Panc1 (cell line): ENCODE data around the gene SUCLA2.

ENCODE experiments used
- POLR2AphosphoS5 ChIP-seq: IDR thresholded peaks from 2 replicates; pipeline ENCODE4 v1.6.1; 2012; ENCODE audit warnings: mild to moderate bottlenecking, low read depth, low read length, moderate library complexity
- TF ChIP-seq, protein P1 (sequence below): fragments of 450-650 bp; IDR thresholded peaks from 2 replicates; pipeline ENCODE4 v1.5.1; 2017; ENCODE audit warnings: mild to moderate bottlenecking
- TF ChIP-seq, protein P2 (sequence below), 2 experiments: IDR thresholded peaks; 2 replicates each; pipeline ENCODE4 v1.6.1; 2011 to 2012; ENCODE audit warnings: low read depth in 2 of 2, control low read depth in 1 of 2, low read length in 1 of 2, mild to moderate bottlenecking in 1 of 2, moderate library complexity in 1 of 2; ENCODE audit not compliant: insufficient read depth in 1 of 2

DNA sequence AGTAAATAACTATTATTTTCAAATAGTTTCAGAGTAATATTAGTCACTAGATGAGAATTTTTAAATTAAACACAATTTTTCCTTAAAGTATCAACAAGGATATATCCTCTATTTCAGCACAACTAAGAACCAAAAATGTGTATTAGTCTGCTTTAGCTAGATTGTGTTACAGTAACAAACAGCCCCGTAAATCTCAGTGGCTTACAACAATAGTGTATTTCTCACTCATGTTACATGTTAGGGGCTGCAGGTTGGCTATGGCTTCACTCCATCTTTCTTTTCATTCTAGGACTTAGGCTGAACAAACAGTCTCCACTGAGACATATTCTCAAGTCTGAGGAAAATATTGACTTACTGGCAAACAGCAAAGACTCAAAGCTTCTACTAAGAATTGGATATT, 11.6 kb upstream of the SUCLA2 start:
- TF ChIP-seq POLR2AphosphoS5, result no peak
- TF ChIP-seq, protein P1, sequence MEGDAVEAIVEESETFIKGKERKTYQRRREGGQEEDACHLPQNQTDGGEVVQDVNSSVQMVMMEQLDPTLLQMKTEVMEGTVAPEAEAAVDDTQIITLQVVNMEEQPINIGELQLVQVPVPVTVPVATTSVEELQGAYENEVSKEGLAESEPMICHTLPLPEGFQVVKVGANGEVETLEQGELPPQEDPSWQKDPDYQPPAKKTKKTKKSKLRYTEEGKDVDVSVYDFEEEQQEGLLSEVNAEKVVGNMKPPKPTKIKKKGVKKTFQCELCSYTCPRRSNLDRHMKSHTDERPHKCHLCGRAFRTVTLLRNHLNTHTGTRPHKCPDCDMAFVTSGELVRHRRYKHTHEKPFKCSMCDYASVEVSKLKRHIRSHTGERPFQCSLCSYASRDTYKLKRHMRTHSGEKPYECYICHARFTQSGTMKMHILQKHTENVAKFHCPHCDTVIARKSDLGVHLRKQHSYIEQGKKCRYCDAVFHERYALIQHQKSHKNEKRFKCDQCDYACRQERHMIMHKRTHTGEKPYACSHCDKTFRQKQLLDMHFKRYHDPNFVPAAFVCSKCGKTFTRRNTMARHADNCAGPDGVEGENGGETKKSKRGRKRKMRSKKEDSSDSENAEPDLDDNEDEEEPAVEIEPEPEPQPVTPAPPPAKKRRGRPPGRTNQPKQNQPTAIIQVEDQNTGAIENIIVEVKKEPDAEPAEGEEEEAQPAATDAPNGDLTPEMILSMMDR, result no peak
- TF ChIP-seq, protein P2, sequence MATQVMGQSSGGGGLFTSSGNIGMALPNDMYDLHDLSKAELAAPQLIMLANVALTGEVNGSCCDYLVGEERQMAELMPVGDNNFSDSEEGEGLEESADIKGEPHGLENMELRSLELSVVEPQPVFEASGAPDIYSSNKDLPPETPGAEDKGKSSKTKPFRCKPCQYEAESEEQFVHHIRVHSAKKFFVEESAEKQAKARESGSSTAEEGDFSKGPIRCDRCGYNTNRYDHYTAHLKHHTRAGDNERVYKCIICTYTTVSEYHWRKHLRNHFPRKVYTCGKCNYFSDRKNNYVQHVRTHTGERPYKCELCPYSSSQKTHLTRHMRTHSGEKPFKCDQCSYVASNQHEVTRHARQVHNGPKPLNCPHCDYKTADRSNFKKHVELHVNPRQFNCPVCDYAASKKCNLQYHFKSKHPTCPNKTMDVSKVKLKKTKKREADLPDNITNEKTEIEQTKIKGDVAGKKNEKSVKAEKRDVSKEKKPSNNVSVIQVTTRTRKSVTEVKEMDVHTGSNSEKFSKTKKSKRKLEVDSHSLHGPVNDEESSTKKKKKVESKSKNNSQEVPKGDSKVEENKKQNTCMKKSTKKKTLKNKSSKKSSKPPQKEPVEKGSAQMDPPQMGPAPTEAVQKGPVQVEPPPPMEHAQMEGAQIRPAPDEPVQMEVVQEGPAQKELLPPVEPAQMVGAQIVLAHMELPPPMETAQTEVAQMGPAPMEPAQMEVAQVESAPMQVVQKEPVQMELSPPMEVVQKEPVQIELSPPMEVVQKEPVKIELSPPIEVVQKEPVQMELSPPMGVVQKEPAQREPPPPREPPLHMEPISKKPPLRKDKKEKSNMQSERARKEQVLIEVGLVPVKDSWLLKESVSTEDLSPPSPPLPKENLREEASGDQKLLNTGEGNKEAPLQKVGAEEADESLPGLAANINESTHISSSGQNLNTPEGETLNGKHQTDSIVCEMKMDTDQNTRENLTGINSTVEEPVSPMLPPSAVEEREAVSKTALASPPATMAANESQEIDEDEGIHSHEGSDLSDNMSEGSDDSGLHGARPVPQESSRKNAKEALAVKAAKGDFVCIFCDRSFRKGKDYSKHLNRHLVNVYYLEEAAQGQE (IDR thresholded peaks at IDR 0.05; ENCODE audit: insufficient read depth in 1 of 2, low read depth in 2 of 2, low read length in 1 of 2), result no peak
